ENCODE measurements around the gene LRRC41. TPM values are rescaled to one million over a fixed set of nuclear protein-coding genes. Genes with fewer than 3 reads are reported as not detected.
"Not testable (repeated sequence)": the region's sequence is repeated elsewhere in the genome, so short reads cannot be mapped to it uniquely, and the experiment has no call there.

LRRC41 gene
- total and polyA plus RNA-seq, 3 experiments from 2014 or later, result 40.3 to 49.9 (median 41.3) TPM

DNA sequence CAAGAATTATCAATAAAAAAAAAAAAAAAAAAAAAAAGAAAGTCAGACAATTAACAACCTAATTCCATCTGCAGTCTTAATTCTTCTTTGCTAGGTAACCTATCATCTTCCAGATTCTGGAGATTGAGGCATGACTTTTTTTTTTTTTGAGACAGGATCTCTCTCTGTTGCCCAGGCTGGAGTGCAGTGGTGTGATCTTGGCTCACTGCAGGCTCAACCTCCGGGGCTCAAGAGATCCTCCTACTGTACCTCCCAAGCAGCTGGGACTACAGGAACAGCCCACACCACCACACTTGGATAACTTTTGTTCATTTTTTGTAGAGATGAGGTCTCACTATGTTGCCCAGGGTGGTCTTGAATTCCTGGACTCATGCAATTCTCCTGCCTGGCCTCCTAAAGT lies 60.5 kb downstream of the LRRC41 start:
- no peak for DNase-seq
- H3K36me3 Mint-ChIP-seq, result peaks cover 0 to 2% (median 0%) of the 10 kb centered on the region in 3 donors
- Histone ChIP-seq H3K4me3 (ENCODE audit: low read length) (no peak overlapping the region), H3K27ac (ENCODE audit: low read depth, low read length) (no peak overlapping the region), H3K4me1 (ENCODE audit: insufficient read depth, low read length) (peaks cover 9% of the 10 kb centered on the region), H3K27me3 (ENCODE audit: insufficient read depth, low read length, poor library complexity, severe bottlenecking) (no peaks in the 10 kb centered on the region), H3K9me3 (ENCODE audit: low read length) (no peaks in the 10 kb centered on the region), H3K36me3 (ENCODE audit: insufficient read depth, low read length) (no peaks in the 10 kb centered on the region)
- no peak overlapping the region for H3K4me3 Mint-ChIP-seq
- CTCF ChIA-PET, result no interaction called here
- no peak overlapping the region for H3K27ac Mint-ChIP-seq
- peaks cover 10 to 16% (median 14%) of the 10 kb centered on the region in 3 donors for H3K4me1 Mint-ChIP-seq
- POLR2A ChIA-PET, result no interaction called here
- H3K9me3 Mint-ChIP-seq, result no peaks in the 10 kb centered on the region
- no peaks in the 10 kb centered on the region for H3K27me3 Mint-ChIP-seq

DNA sequence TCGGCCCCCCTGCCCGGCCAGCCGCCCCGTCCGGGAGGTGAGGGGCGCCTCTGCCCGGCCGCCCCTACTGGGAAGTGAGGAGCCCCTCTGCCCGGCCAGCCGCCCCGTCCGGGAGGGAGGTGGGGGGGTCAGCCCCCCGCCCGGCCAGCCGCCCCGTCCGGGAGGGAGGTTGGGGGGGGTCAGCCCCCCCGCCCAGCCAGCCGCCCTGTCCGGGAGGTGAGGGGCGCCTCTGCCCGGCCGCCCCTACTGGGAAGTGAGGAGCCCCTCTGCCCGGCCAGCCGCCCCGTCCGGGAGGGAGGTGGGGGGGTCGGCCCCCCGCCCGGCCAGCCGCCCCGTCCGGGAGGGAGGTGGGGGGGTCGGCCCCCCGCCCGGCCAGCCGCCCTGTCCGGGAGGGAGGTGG lies 61.7 kb downstream of the LRRC41 start:
- H3K36me3 Mint-ChIP-seq; H3K4me3 ChIP-seq (ENCODE audit: low read length); H3K27ac Mint-ChIP-seq; H3K36me3 ChIP-seq (ENCODE audit: insufficient read depth, low read length); CTCF ChIA-PET; H3K27ac ChIP-seq (ENCODE audit: low read depth, low read length); H3K4me1 ChIP-seq (ENCODE audit: insufficient read depth, low read length); H3K9me3 Mint-ChIP-seq; H3K9me3 ChIP-seq (ENCODE audit: low read length); H3K27me3 ChIP-seq (ENCODE audit: insufficient read depth, low read length, poor library complexity, severe bottlenecking); H3K27me3 Mint-ChIP-seq; H3K4me3 Mint-ChIP-seq; DNase-seq; POLR2A ChIA-PET; H3K4me1 Mint-ChIP-seq: not testable (repeated sequence)

DNA sequence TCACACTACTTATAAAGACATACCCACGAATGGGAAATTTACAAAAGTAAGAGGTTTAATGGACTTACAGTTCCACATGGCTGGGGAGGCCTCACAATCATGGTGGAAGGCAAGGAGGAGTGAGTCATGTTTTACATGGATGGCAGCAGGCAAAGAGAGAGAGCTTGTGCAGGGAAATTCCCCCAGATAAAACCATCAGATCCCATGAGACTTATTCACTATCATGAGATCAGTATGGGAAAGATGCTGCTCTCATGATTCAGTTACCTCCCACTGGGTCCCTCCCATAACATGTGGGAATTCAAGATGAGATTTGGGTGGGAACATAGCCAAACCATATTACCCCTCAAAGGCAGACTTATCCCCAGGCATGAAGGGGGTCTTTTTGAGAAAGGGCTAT lies 64.6 kb downstream of the LRRC41 start:
- H3K27ac Mint-ChIP-seq; H3K27me3 ChIP-seq (ENCODE audit: insufficient read depth, low read length, poor library complexity, severe bottlenecking); H3K4me3 Mint-ChIP-seq; H3K36me3 ChIP-seq (ENCODE audit: insufficient read depth, low read length); H3K4me3 ChIP-seq (ENCODE audit: low read length); H3K27me3 Mint-ChIP-seq; H3K27ac ChIP-seq (ENCODE audit: low read depth, low read length); H3K9me3 Mint-ChIP-seq; H3K9me3 ChIP-seq (ENCODE audit: low read length); H3K4me1 Mint-ChIP-seq; POLR2A ChIA-PET; H3K4me1 ChIP-seq (ENCODE audit: insufficient read depth, low read length); DNase-seq; H3K36me3 Mint-ChIP-seq: not testable (repeated sequence)
- CTCF ChIA-PET, result interaction anchor here (1.3 kb wide), 1 partner anchor 15 kb away, joined by 3 read pairs; no protein-coding TSS in a partner anchor

DNA sequence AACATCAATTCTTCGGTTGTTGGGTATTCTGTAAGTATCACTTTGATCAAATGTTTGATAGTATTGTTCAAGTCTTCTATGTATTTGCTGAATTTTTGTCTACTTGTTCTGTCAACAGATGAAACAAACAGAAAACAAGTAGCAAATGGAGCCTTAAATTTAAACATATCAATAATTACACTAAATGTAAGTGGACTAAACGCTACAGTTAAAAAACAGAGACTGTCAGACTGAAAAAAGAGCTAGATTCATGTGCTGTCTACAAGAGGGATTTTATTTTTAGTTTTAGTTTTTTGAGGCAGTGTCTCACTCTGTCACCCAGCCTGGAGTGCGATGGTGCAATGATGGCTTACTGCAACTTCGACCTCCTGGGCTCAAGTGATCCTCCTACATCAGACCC lies 66.5 kb downstream of the LRRC41 start:
- H3K4me1 Mint-ChIP-seq, result no peaks in the 10 kb centered on the region
- H3K9me3 ChIP-seq (ENCODE audit: low read length), result no peaks in the 10 kb centered on the region
- no peak for DNase-seq
- H3K4me3 Mint-ChIP-seq, result no peak overlapping the region
- H3K9me3 Mint-ChIP-seq, result peaks cover 0 to 3% (median 0%) of the 10 kb centered on the region in 5 donors
- H3K4me3 ChIP-seq (ENCODE audit: low read length), result no peak overlapping the region
- no peak overlapping the region for H3K27ac Mint-ChIP-seq
- H3K27ac ChIP-seq (ENCODE audit: low read depth, low read length), result no peak overlapping the region
- CTCF ChIA-PET, result interaction anchor here (0.6 kb wide), 1 partner anchor 58 kb away, joined by 3 read pairs; no protein-coding TSS in a partner anchor
- H3K36me3 ChIP-seq (ENCODE audit: insufficient read depth, low read length), result no peaks in the 10 kb centered on the region
- H3K36me3 Mint-ChIP-seq, result peaks cover 0 to 3% (median 0%) of the 10 kb centered on the region in 3 donors
- H3K27me3 ChIP-seq (ENCODE audit: insufficient read depth, low read length, poor library complexity, severe bottlenecking), result no peaks in the 10 kb centered on the region
- H3K4me1 ChIP-seq (ENCODE audit: insufficient read depth, low read length), result no peaks in the 10 kb centered on the region
- POLR2A ChIA-PET, result no interaction called here
- H3K27me3 Mint-ChIP-seq, result peaks cover 2% of the 10 kb centered on the region in 2 donors

DNA sequence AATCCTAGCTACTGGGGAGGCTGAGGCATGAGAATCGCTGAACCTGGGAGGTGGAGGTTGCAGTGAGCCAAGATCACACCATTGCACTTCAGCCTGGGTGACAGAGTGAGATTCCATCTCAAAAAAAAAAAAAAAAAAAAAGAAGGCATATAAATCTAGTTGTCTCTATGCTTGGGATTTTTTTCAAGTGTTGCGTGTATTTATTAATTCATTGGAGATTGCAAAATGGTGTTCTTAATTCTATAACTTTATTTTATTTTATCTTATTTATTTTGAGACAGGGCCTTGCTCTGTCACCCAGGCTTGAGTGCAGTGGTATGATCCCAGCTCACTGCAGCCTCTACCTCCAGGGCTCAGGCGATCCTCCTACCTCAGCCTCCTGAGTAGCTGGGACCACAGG lies 72.2 kb downstream of the LRRC41 start:
- H3K4me3 ChIP-seq (ENCODE audit: low read length); POLR2A ChIA-PET: not testable (repeated sequence)
- CTCF ChIA-PET, result interaction anchor here (0.7 to 3.6 kb wide), 4 partner anchors 8 to 47 kb away, joined by 3 to 16 read pairs (median 4); no protein-coding TSS in a partner anchor

More for the DNA sequence above, 72.2 kb downstream of the LRRC41 start:
- not testable (repeated sequence) for H3K4me1 Mint-ChIP-seq; DNase-seq; H3K27ac Mint-ChIP-seq; H3K36me3 Mint-ChIP-seq; H3K27me3 ChIP-seq (ENCODE audit: insufficient read depth, low read length, poor library complexity, severe bottlenecking); H3K4me1 ChIP-seq (ENCODE audit: insufficient read depth, low read length); H3K9me3 ChIP-seq (ENCODE audit: low read length); H3K36me3 ChIP-seq (ENCODE audit: insufficient read depth, low read length); H3K9me3 Mint-ChIP-seq; H3K27ac ChIP-seq (ENCODE audit: low read depth, low read length); H3K4me3 Mint-ChIP-seq; H3K27me3 Mint-ChIP-seq

Other genes with a start within 250 kb of the LRRC41 start
- 1 to 10 TPM; 4.3 to 4.7 TPM for gene PIK3R3, start 171.0 kb downstream of the LRRC41 start, total RNA-seq
- 3.3 TPM for gene PIK3R3, start 171.0 kb downstream of the LRRC41 start, polyA plus RNA-seq
- not detected for gene TSPAN1, start 128.5 kb downstream of the LRRC41 start, total RNA-seq
- not detected for gene TSPAN1, start 128.5 kb downstream of the LRRC41 start, polyA plus RNA-seq
- gene P3R3URF, start 127.1 kb downstream of the LRRC41 start, total RNA-seq, result not detected
- gene P3R3URF, start 127.1 kb downstream of the LRRC41 start, polyA plus RNA-seq, result not detected
- 10 to 100 TPM; 56.4 to 61.4 TPM for gene POMGNT1, start 105.2 kb downstream of the LRRC41 start, total RNA-seq
- gene POMGNT1, start 105.2 kb downstream of the LRRC41 start, polyA plus RNA-seq, result 34.2 TPM
- gene LURAP1, start 100.3 kb downstream of the LRRC41 start, total RNA-seq, result not detected
- 0.13 TPM for gene LURAP1, start 100.3 kb downstream of the LRRC41 start, polyA plus RNA-seq
- gene RAD54L, start 55.9 kb downstream of the LRRC41 start, total RNA-seq, result 10 to 100 TPM; 50.7 to 53.7 TPM
- gene RAD54L, start 55.9 kb downstream of the LRRC41 start, polyA plus RNA-seq, result 0.39 TPM
- gene UQCRH, start 82 bp upstream of the LRRC41 start, total RNA-seq, result 100 to 1,000 TPM; 371 to 394 TPM
- gene UQCRH, start 82 bp upstream of the LRRC41 start, polyA plus RNA-seq, result 278 TPM
- gene NSUN4, start 37.2 kb upstream of the LRRC41 start, total RNA-seq, result 10 to 100 TPM; 29.5 to 32.4 TPM
- gene NSUN4, start 37.2 kb upstream of the LRRC41 start, polyA plus RNA-seq, result 14.5 TPM
- 1 to 10 TPM; 4.5 to 5.1 TPM for gene FAAH, start 90.7 kb upstream of the LRRC41 start, total RNA-seq
- 1.3 TPM for gene FAAH, start 90.7 kb upstream of the LRRC41 start, polyA plus RNA-seq
- not detected for gene DMBX1, start 186.2 kb upstream of the LRRC41 start, total RNA-seq
- not detected for gene DMBX1, start 186.2 kb upstream of the LRRC41 start, polyA plus RNA-seq
- not detected for gene KNCN, start 248.0 kb upstream of the LRRC41 start, total RNA-seq
- not detected for gene KNCN, start 248.0 kb upstream of the LRRC41 start, polyA plus RNA-seq